Stimulated activated naive CD8-positive, alpha-beta T cell treated with anti-CD3 and anti-CD28 coated beads, Interleukin-15, amount 100 ng/mL, for 72 hours (primary cell): ENCODE measurements around the gene ZNF189.
"Not testable (repeated sequence)": the region's sequence is repeated elsewhere in the genome, so short reads cannot be mapped to it uniquely, and the experiment has no call there.

Experiments
- ATAC-seq: fragments of 150-1000 bp; cut with Tn5 transposase; 2 replicates; pipeline ENCODE4 v1.10.0; 2021; ENCODE audit warnings: mild to moderate bottlenecking, moderate library complexity
- DNase-seq, 2 donors: peaks; one replicate each; pipeline ENCODE4 v3.0.0; 2021 to 2022
- H3K27ac Mint-ChIP-seq, 2 donors: one replicate each; pipeline ENCODE4 v1.8.0; 2022; ENCODE audit warnings: mild to moderate bottlenecking in 2 of 2, mixed read lengths in 2 of 2, moderate library complexity in 2 of 2
- H3K27me3 Mint-ChIP-seq: one replicate; pipeline ENCODE4 v1.8.0; 2022; ENCODE audit warnings: mixed read lengths
- H3K4me1 Mint-ChIP-seq: one replicate; pipeline ENCODE4 v1.8.0; 2022; ENCODE audit warnings: mild to moderate bottlenecking, mixed read lengths
- H3K4me3 Mint-ChIP-seq, 2 donors: one replicate each; pipeline ENCODE4 v1.8.0; 2022; ENCODE audit warnings: mild to moderate bottlenecking in 2 of 2, mixed read lengths in 2 of 2, moderate library complexity in 1 of 2
- H3K9me3 Mint-ChIP-seq, 2 donors: one replicate each; pipeline ENCODE4 v1.8.0; 2022; ENCODE audit warnings: mixed read lengths in 2 of 2

ZNF189 gene

GRCh38 chr9:101369884-101370531 lies 28.6 kb upstream of the ZNF189 start:
- ATAC-seq (no peak), DNase-seq (no peak)
- Mint-ChIP-seq H3K4me3 (no peak overlapping the region), H3K27me3 (no peaks in the 10 kb centered on the region), H3K4me1 (no peaks in the 10 kb centered on the region), H3K9me3 (no peaks in the 10 kb centered on the region), H3K27ac (no peak overlapping the region)

GRCh38 chr9:101371813-101372212 lies 26.8 kb upstream of the ZNF189 start:
- no peak overlapping the region for H3K4me3 Mint-ChIP-seq
- ATAC-seq (no peak), DNase-seq (no peak)
- no peak overlapping the region for H3K27ac Mint-ChIP-seq
- no peaks in the 10 kb centered on the region for H3K4me1 Mint-ChIP-seq
- H3K9me3 Mint-ChIP-seq: no peaks in the 10 kb centered on the region
- no peaks in the 10 kb centered on the region for H3K27me3 Mint-ChIP-seq

GRCh38 chr9:101372327-101373118 lies 26.1 kb upstream of the ZNF189 start:
- Mint-ChIP-seq H3K4me1 (no peaks in the 10 kb centered on the region), H3K27ac (no peak overlapping the region), H3K9me3 (peaks cover 0 to 1% of the 10 kb centered on the region in 2 donors), H3K4me3 (no peak overlapping the region), H3K27me3 (no peaks in the 10 kb centered on the region)
- ATAC-seq (no peak), DNase-seq (no peak)

GRCh38 chr9:101375546-101375945 lies 23.1 kb upstream of the ZNF189 start:
- Mint-ChIP-seq H3K27me3 (no peaks in the 10 kb centered on the region), H3K9me3 (peaks cover 0 to 8% of the 10 kb centered on the region in 2 donors), H3K4me3 (no peak overlapping the region), H3K27ac (no peak overlapping the region), H3K4me1 (no peaks in the 10 kb centered on the region)
- ATAC-seq: no peak
- no peak for DNase-seq

GRCh38 chr9:101376111-101376848 lies 22.4 kb upstream of the ZNF189 start:
- Mint-ChIP-seq H3K4me3 (no peak overlapping the region), H3K9me3 (peaks cover 0 to 8% of the 10 kb centered on the region in 2 donors), H3K27ac (no peak overlapping the region), H3K4me1 (no peaks in the 10 kb centered on the region), H3K27me3 (no peaks in the 10 kb centered on the region)
- DNase-seq (no peak), ATAC-seq (no peak)

- ATAC-seq: no peak
- H3K9me3 Mint-ChIP-seq: peaks cover 6 to 17% of the 10 kb centered on the region in 2 donors
- H3K4me3 Mint-ChIP-seq: no peak overlapping the region
Observed at GRCh38 chr9:101380295-101380694, 18.4 kb upstream of the ZNF189 start.

GRCh38 chr9:101381118-101381517 lies 17.5 kb upstream of the ZNF189 start:
- Mint-ChIP-seq H3K4me1 (no peaks in the 10 kb centered on the region), H3K4me3 (no peak overlapping the region), H3K27me3 (no peaks in the 10 kb centered on the region), H3K9me3 (peaks cover 6 to 17% of the 10 kb centered on the region in 2 donors), H3K27ac (no peak overlapping the region)
- ATAC-seq: no peak
- no peak for DNase-seq

More at GRCh38 chr9:101380295-101380694, 18.4 kb upstream of the ZNF189 start:
- H3K4me1 Mint-ChIP-seq: no peaks in the 10 kb centered on the region
- no peaks in the 10 kb centered on the region for H3K27me3 Mint-ChIP-seq
- no peak overlapping the region for H3K27ac Mint-ChIP-seq
- DNase-seq: no peak

- Mint-ChIP-seq H3K9me3 (peaks cover 6 to 17% of the 10 kb centered on the region in 2 donors), H3K4me3 (no peak overlapping the region), H3K27ac (no peak overlapping the region), H3K4me1 (no peaks in the 10 kb centered on the region), H3K27me3 (no peaks in the 10 kb centered on the region)
- ATAC-seq (no peak), DNase-seq (no peak)
Observed at GRCh38 chr9:101381833-101382342, 16.8 kb upstream of the ZNF189 start.

GRCh38 chr9:101383361-101383760 lies 15.3 kb upstream of the ZNF189 start:
- peaks cover 6% of the 10 kb centered on the region for H3K4me1 Mint-ChIP-seq
- ATAC-seq: no peak
- no peak overlapping the region for H3K4me3 Mint-ChIP-seq
- H3K27ac Mint-ChIP-seq: no peak overlapping the region
- H3K27me3 Mint-ChIP-seq: no peaks in the 10 kb centered on the region
- DNase-seq: no peak
- peaks cover 6 to 9% of the 10 kb centered on the region in 2 donors for H3K9me3 Mint-ChIP-seq

GRCh38 chr9:101384873-101385536 lies 13.6 kb upstream of the ZNF189 start, which contains the start of gene BAAT:
Gene BAAT, minus strand, starts transcription at chr9:101385006. Its CDS starts 13,602 bp downstream, at chr9:101371404.
- H3K9me3 Mint-ChIP-seq, H3K27ac Mint-ChIP-seq, H3K4me1 Mint-ChIP-seq, DNase-seq, H3K4me3 Mint-ChIP-seq, ATAC-seq, H3K27me3 Mint-ChIP-seq: not testable (repeated sequence)

GRCh38 chr9:101387871-101388506 lies 10.7 kb upstream of the ZNF189 start:
- ATAC-seq (peak; percentile 78), DNase-seq (no peak)
- H3K4me1 Mint-ChIP-seq: peaks cover 22% of the 10 kb centered on the region
- no peaks in the 10 kb centered on the region for H3K27me3 Mint-ChIP-seq
- H3K27ac Mint-ChIP-seq: no peak overlapping the region
- H3K9me3 Mint-ChIP-seq: peaks cover 18 to 19% of the 10 kb centered on the region in 2 donors
- no peak overlapping the region for H3K4me3 Mint-ChIP-seq

GRCh38 chr9:101388507-101388993 lies 10.1 kb upstream of the ZNF189 start:
- H3K9me3 Mint-ChIP-seq: peaks cover 20 to 21% of the 10 kb centered on the region in 2 donors
- H3K4me1 Mint-ChIP-seq: peaks cover 23% of the 10 kb centered on the region
- DNase-seq (no peak), ATAC-seq (no peak)
- H3K27ac Mint-ChIP-seq: no peak overlapping the region
- H3K27me3 Mint-ChIP-seq: no peaks in the 10 kb centered on the region
- no peak overlapping the region for H3K4me3 Mint-ChIP-seq

- no peak overlapping the region for H3K4me3 Mint-ChIP-seq
- peaks cover 48% of the 10 kb centered on the region for H3K4me1 Mint-ChIP-seq
- H3K9me3 Mint-ChIP-seq: peaks cover 26 to 27% of the 10 kb centered on the region in 2 donors
- no peaks in the 10 kb centered on the region for H3K27me3 Mint-ChIP-seq
- ATAC-seq: no peak
- DNase-seq: no peak
- no peak overlapping the region for H3K27ac Mint-ChIP-seq
Observed at GRCh38 chr9:101393135-101393534, 5.5 kb upstream of the ZNF189 start.

- no peak overlapping the region for H3K27ac Mint-ChIP-seq
Observed at GRCh38 chr9:101394687-101395086, 4.0 kb upstream of the ZNF189 start.

GRCh38 chr9:101397746-101398067 lies 944 bp upstream of the ZNF189 start:
- Mint-ChIP-seq H3K9me3 (peaks cover 20 to 31% of the 10 kb centered on the region in 2 donors), H3K27me3 (no peaks in the 10 kb centered on the region), H3K4me3 (peak overlapping the region; percentile 89), H3K27ac (peak overlapping the region; percentile 98 to 99), H3K4me1 (peaks cover 57% of the 10 kb centered on the region)
- DNase-seq: no peak
- no peak for ATAC-seq

More at GRCh38 chr9:101394687-101395086, 4.0 kb upstream of the ZNF189 start:
- Mint-ChIP-seq H3K4me1 (peaks cover 44% of the 10 kb centered on the region), H3K9me3 (peaks cover 26 to 27% of the 10 kb centered on the region in 2 donors), H3K4me3 (peak overlapping the region in 1 of 2 donors; percentile 17), H3K27me3 (no peaks in the 10 kb centered on the region)
- DNase-seq (no peak), ATAC-seq (no peak)
